GM12892 (cell line): ENCODE measurements around the gene ARHGAP24.

Experiments used
- POLR2A ChIP-seq: IDR thresholded peaks from 2 replicates; pipeline ENCODE4 v1.6.1; 2011; ENCODE audit warnings: low read depth, low read length, control low read depth
- POLR2AphosphoS5 ChIP-seq: IDR thresholded peaks from 2 replicates; pipeline ENCODE4 v1.6.1; 2011; ENCODE audit warnings: low read depth, low read length, control low read depth

DNA sequence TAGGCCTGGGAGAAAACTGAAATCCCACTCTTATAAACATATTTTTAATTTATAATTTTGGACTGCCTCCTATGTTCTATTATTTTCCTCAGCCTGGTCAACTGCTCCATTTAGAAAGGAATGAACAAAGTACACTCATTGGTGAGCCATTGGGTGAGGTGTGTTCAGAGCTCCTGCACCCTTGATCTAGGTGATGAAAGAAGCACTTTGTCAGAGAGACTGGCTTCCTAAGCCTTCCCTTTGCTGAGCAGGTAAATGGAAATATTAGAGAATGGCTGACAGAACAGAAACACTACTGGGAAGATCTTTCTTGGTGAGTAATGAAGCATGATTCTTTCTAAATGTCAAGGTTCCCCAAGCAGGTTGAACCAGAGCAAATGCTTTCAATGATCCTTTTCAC lies 19.0 kb upstream of the ARHGAP24 start:
- TF ChIP-seq POLR2A (no peak), POLR2AphosphoS5 (no peak)
